Measurements from ENCODE around the gene UMODL1.

UMODL1 gene

DNA sequence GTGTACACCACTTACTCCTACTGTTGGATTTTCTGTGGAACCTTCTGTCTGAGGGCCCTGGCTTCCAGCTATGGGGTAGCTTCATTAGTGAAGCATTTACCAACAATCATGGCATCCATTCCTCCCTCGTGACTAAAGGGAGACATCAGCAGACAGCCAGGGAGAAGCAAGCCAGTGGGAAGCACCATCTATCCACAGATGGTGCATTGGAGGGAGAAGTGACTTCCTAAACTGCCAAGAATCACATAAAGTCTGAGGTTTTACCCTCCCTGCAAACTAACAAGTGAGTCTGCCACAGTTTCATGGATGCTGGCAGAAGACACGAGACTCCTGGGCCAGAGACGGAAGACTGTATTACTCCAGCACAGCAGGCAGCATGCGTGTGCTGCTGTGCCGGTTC is 31.4 kb downstream of the UMODL1 start:
- H2BK5ac ChIP-seq (ENCODE audit: low read depth, low read length, poor library complexity, severe bottlenecking): no peak overlapping the region
- no peak overlapping the region for H3K4me3 ChIP-seq (ENCODE audit: insufficient read depth in 1 of 2, low read depth in 1 of 2, low read length in 2 of 2)
- no peaks in the 10 kb centered on the region for H3K79me1 ChIP-seq (replicated peaks; ENCODE audit: low read length, poor library complexity, severe bottlenecking)
- no peak overlapping the region for H3K23ac ChIP-seq (ENCODE audit: low read length in 2 of 2)
- 91% methylated on average over 5 of the region's 5 CpGs for WGBS
- no peak overlapping the region for H3K14ac ChIP-seq (ENCODE audit: low read length in 2 of 2)
- peaks cover 10% of the 10 kb centered on the region for H3K4me1 ChIP-seq (ENCODE audit: control insufficient read depth, insufficient read depth, low read depth, low read length)
- H3K9me3 ChIP-seq (ENCODE audit: control insufficient read depth, low read length): no peaks in the 10 kb centered on the region
- no peak overlapping the region for H2BK120ac ChIP-seq (ENCODE audit: low read depth, low read length)
- no peak overlapping the region for H4K8ac ChIP-seq (ENCODE audit: low read length)
- H2AFZ ChIP-seq (ENCODE audit: low read depth, low read length): no peak overlapping the region
- DNase-seq: no peak
- H3K4me2 ChIP-seq (ENCODE audit: low read length, poor library complexity, severe bottlenecking): no peak overlapping the region
- H3K27ac ChIP-seq (ENCODE audit: low read length, poor library complexity, severe bottlenecking): no peak overlapping the region
- H3K9ac ChIP-seq (ENCODE audit: low read length): no peak overlapping the region
- no peak overlapping the region for H2AK5ac ChIP-seq (ENCODE audit: low read length, severe bottlenecking)
- peaks cover 0 to 34% of the 10 kb centered on the region in 2 experiments for H3K27me3 ChIP-seq (ENCODE audit: control insufficient read depth in 1 of 2, insufficient read depth in 1 of 2, low read length in 2 of 2)
- H4K91ac ChIP-seq (ENCODE audit: low read length): no peak overlapping the region
- H3K18ac ChIP-seq (ENCODE audit: low read depth in 1 of 2, low read length in 2 of 2): no peak overlapping the region
- H3K36me3 ChIP-seq (ENCODE audit: control insufficient read depth in 1 of 2, insufficient read depth in 2 of 2, low read depth in 1 of 2, low read length in 2 of 2): no peaks in the 10 kb centered on the region
- H2BK12ac ChIP-seq (ENCODE audit: low read length in 2 of 2): no peak overlapping the region
- H2BK15ac ChIP-seq (ENCODE audit: low read depth, poor library complexity, severe bottlenecking): no peak overlapping the region
- no peak overlapping the region for H3K4ac ChIP-seq (ENCODE audit: low read depth in 1 of 2, low read length in 2 of 2)

DNA sequence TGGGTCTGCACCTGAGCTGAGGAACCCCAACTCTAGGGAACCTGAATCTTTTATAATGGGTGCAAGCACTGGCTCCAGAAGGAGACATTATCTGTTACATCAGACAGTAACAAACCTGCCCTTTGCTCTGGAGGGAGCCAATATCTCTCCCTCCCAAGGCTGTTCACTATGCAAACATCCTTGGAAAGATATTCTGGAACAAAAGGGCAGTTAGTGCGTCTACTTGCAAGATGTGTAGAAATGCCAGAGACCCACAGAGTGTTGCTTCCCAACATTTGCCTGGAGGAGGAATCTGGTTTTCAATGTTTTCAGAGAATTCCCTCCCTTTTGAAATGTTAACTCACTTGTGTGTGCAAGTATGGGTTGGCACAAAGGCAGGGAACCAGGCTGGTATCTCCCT is 31.9 kb downstream of the UMODL1 start:
- Histone ChIP-seq H2AFZ (ENCODE audit: low read depth, low read length) (no peak overlapping the region), H3K9me3 (ENCODE audit: control insufficient read depth, low read length) (no peaks in the 10 kb centered on the region), H3K27me3 (ENCODE audit: control insufficient read depth in 1 of 2, insufficient read depth in 1 of 2, low read length in 2 of 2) (peaks cover 0 to 38% of the 10 kb centered on the region in 2 experiments), H3K4me1 (ENCODE audit: control insufficient read depth, insufficient read depth, low read depth, low read length) (peaks cover 13% of the 10 kb centered on the region), H2BK5ac (ENCODE audit: low read depth, low read length, poor library complexity, severe bottlenecking) (no peak overlapping the region), H3K9ac (ENCODE audit: low read length) (no peak overlapping the region), H2BK120ac (ENCODE audit: low read depth, low read length) (no peak overlapping the region), H2BK12ac (ENCODE audit: low read length in 2 of 2) (no peak overlapping the region), H3K14ac (ENCODE audit: low read length in 2 of 2) (no peak overlapping the region), H3K79me1 (replicated peaks; ENCODE audit: low read length, poor library complexity, severe bottlenecking) (no peaks in the 10 kb centered on the region), H4K8ac (ENCODE audit: low read length) (no peak overlapping the region), H3K18ac (ENCODE audit: low read depth in 1 of 2, low read length in 2 of 2) (no peak overlapping the region), H3K36me3 (ENCODE audit: control insufficient read depth in 1 of 2, insufficient read depth in 2 of 2, low read depth in 1 of 2, low read length in 2 of 2) (no peaks in the 10 kb centered on the region), H3K27ac (ENCODE audit: low read length, poor library complexity, severe bottlenecking) (no peak overlapping the region), H3K4me2 (ENCODE audit: low read length, poor library complexity, severe bottlenecking) (no peak overlapping the region), H3K4ac (ENCODE audit: low read depth in 1 of 2, low read length in 2 of 2) (no peak overlapping the region), H4K91ac (ENCODE audit: low read length) (no peak overlapping the region), H3K4me3 (ENCODE audit: insufficient read depth in 1 of 2, low read depth in 1 of 2, low read length in 2 of 2) (no peak overlapping the region), H3K23ac (ENCODE audit: low read length in 2 of 2) (no peak overlapping the region), H2AK5ac (ENCODE audit: low read length, severe bottlenecking) (no peak overlapping the region), H2BK15ac (ENCODE audit: low read depth, poor library complexity, severe bottlenecking) (no peak overlapping the region)
- no peak for DNase-seq
- WGBS: 96% methylated on average over 1 of the region's 1 CpG

DNA sequence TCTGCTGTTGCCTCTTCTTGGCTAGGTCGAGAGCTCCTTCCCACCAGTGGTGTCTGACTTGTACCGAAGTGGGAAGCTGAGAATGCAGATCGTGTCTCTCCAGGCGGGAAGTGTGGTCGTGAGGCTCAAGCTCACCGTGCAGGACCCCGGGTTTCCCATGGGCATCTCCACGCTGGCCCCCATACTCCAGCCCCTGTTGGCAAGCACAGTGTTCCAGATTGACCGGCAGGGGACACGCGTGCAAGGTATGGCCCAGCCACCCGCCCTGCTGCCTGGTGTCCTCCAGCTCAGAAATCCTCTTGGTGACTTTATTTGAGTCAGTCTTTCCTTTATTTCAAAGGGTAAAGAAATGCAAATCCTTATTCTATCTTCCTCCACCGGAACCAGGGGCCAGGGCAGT is 32.7 kb downstream of the UMODL1 start:
- no peak overlapping the region for H3K4me2 ChIP-seq (ENCODE audit: low read length, poor library complexity, severe bottlenecking)
- H2BK5ac ChIP-seq (ENCODE audit: low read depth, low read length, poor library complexity, severe bottlenecking): no peak overlapping the region
- DNase-seq: no peak
- H2BK120ac ChIP-seq (ENCODE audit: low read depth, low read length): no peak overlapping the region
- H2BK12ac ChIP-seq (ENCODE audit: low read length in 2 of 2): peak overlapping the region in 1 of 2 experiments; percentile 22
- no peaks in the 10 kb centered on the region for H3K79me1 ChIP-seq (replicated peaks; ENCODE audit: low read length, poor library complexity, severe bottlenecking)
- no peak overlapping the region for H2BK15ac ChIP-seq (ENCODE audit: low read depth, poor library complexity, severe bottlenecking)
- no peak overlapping the region for H3K4me3 ChIP-seq (ENCODE audit: insufficient read depth in 1 of 2, low read depth in 1 of 2, low read length in 2 of 2)
- H3K27ac ChIP-seq (ENCODE audit: low read length, poor library complexity, severe bottlenecking): no peak overlapping the region
- H3K23ac ChIP-seq (ENCODE audit: low read length in 2 of 2): no peak overlapping the region
- H2AFZ ChIP-seq (ENCODE audit: low read depth, low read length): peak overlapping the region; percentile 21
- H3K4me1 ChIP-seq (ENCODE audit: control insufficient read depth, insufficient read depth, low read depth, low read length): peaks cover 16% of the 10 kb centered on the region
- no peaks in the 10 kb centered on the region for H3K9me3 ChIP-seq (ENCODE audit: control insufficient read depth, low read length)
- H2AK5ac ChIP-seq (ENCODE audit: low read length, severe bottlenecking): no peak overlapping the region
- peaks cover 0 to 42% of the 10 kb centered on the region in 2 experiments for H3K27me3 ChIP-seq (ENCODE audit: control insufficient read depth in 1 of 2, insufficient read depth in 1 of 2, low read length in 2 of 2)
- no peak overlapping the region for H4K8ac ChIP-seq (ENCODE audit: low read length)
- no peak overlapping the region for H3K9ac ChIP-seq (ENCODE audit: low read length)
- no peak overlapping the region for H3K14ac ChIP-seq (ENCODE audit: low read length in 2 of 2)
- 94% methylated on average over 12 of the region's 13 CpGs for WGBS
- peak overlapping the region; percentile 5 for H4K91ac ChIP-seq (ENCODE audit: low read length)
- no peak overlapping the region for H3K4ac ChIP-seq (ENCODE audit: low read depth in 1 of 2, low read length in 2 of 2)
- no peaks in the 10 kb centered on the region for H3K36me3 ChIP-seq (ENCODE audit: control insufficient read depth in 1 of 2, insufficient read depth in 2 of 2, low read depth in 1 of 2, low read length in 2 of 2)
- no peak overlapping the region for H3K18ac ChIP-seq (ENCODE audit: low read depth in 1 of 2, low read length in 2 of 2)

DNA sequence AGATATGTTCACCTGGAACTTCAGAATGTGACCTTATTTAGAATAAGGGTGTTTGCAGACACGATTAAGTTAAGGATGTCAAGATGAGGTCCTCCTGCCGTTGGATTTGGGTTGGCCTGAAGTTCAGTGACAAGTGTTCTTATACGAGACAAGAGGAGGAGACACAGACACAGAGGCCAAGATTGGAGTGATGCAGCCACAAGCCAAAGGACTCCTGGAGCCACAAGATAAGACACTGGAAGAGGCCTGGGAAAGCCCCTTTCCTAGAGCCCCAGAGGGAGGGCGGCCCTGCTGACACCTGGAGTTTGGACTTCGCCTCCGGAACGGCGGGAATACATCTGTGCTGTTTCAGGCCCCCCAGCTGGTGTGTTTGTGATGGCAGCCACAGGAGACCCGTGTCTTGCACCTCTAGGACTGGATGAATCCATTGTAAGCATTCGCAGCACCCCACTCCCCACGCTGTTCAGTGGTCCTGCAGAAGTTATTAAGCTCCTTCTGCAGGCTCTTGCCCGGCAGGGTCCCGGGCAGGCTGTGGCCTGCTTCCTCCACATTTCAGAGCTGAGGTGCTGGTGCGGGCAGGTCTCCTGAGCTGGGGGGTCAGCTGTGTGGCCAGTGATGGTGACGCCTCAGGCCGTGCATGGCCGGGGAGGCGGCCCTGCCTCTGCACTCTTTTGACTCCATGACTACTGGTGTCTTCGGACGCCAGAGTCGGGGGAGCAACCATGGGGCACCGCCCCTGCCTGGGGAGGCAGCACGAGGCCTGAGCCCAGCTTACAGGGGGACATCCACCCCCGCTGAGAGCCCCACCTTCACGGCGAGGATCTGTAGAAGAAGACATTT is 34.6 kb downstream of the UMODL1 start:
- H3K4me2 ChIP-seq (ENCODE audit: low read length, poor library complexity, severe bottlenecking): no peak overlapping the region
- H4K91ac ChIP-seq (ENCODE audit: low read length): peak overlapping the region; percentile 59
- WGBS: 93% methylated on average over 26 of the region's 26 CpGs
- no peak overlapping the region for H4K8ac ChIP-seq (ENCODE audit: low read length)
- H2BK5ac ChIP-seq (ENCODE audit: low read depth, low read length, poor library complexity, severe bottlenecking): no peak overlapping the region
- H3K4ac ChIP-seq (ENCODE audit: low read depth in 1 of 2, low read length in 2 of 2): no peak overlapping the region
- DNase-seq: no peak
- no peak overlapping the region for H3K23ac ChIP-seq (ENCODE audit: low read length in 2 of 2)
- no peak overlapping the region for H3K18ac ChIP-seq (ENCODE audit: low read depth in 1 of 2, low read length in 2 of 2)
- H3K27me3 ChIP-seq (ENCODE audit: control insufficient read depth in 1 of 2, insufficient read depth in 1 of 2, low read length in 2 of 2): peaks cover 0 to 42% of the 10 kb centered on the region in 2 experiments
- H3K9ac ChIP-seq (ENCODE audit: low read length): no peak overlapping the region
- H2BK12ac ChIP-seq (ENCODE audit: low read length in 2 of 2): peak overlapping the region in 1 of 2 experiments; percentile 18
- peaks cover 16% of the 10 kb centered on the region for H3K4me1 ChIP-seq (ENCODE audit: control insufficient read depth, insufficient read depth, low read depth, low read length)
- H3K4me3 ChIP-seq (ENCODE audit: insufficient read depth in 1 of 2, low read depth in 1 of 2, low read length in 2 of 2): no peak overlapping the region
- no peak overlapping the region for H2AFZ ChIP-seq (ENCODE audit: low read depth, low read length)
- H3K9me3 ChIP-seq (ENCODE audit: control insufficient read depth, low read length): no peaks in the 10 kb centered on the region
- H2AK5ac ChIP-seq (ENCODE audit: low read length, severe bottlenecking): no peak overlapping the region
- H2BK15ac ChIP-seq (ENCODE audit: low read depth, poor library complexity, severe bottlenecking): peak overlapping the region; percentile 6
- no peaks in the 10 kb centered on the region for H3K79me1 ChIP-seq (replicated peaks; ENCODE audit: low read length, poor library complexity, severe bottlenecking)
- H3K36me3 ChIP-seq (ENCODE audit: control insufficient read depth in 1 of 2, insufficient read depth in 2 of 2, low read depth in 1 of 2, low read length in 2 of 2): no peaks in the 10 kb centered on the region
- no peak overlapping the region for H2BK120ac ChIP-seq (ENCODE audit: low read depth, low read length)
- no peak overlapping the region for H3K14ac ChIP-seq (ENCODE audit: low read length in 2 of 2)
- H3K27ac ChIP-seq (ENCODE audit: low read length, poor library complexity, severe bottlenecking): no peak overlapping the region

Data from mesenchymal stem cell (in vitro differentiated cells and primary cell).